Stimulated activated CD4-positive, alpha-beta T cell treated with anti-CD3 and anti-CD28 coated beads, Interleukin-2, amount 100 ng/mL, for 24 hours (primary cell): ENCODE measurements around the gene FGF21.
A peak's percentile ranks its signal among the peaks of the same experiment; 100 is the strongest.
"Not testable (repeated sequence)": the region's sequence is repeated elsewhere in the genome, so short reads cannot be mapped to it uniquely, and the experiment has no call there.

Source experiments
- DNase-seq, 2 donors: peaks; one replicate each; pipeline ENCODE4 v3.0.0-alpha.2; 2020

Gene FGF21

DNA sequence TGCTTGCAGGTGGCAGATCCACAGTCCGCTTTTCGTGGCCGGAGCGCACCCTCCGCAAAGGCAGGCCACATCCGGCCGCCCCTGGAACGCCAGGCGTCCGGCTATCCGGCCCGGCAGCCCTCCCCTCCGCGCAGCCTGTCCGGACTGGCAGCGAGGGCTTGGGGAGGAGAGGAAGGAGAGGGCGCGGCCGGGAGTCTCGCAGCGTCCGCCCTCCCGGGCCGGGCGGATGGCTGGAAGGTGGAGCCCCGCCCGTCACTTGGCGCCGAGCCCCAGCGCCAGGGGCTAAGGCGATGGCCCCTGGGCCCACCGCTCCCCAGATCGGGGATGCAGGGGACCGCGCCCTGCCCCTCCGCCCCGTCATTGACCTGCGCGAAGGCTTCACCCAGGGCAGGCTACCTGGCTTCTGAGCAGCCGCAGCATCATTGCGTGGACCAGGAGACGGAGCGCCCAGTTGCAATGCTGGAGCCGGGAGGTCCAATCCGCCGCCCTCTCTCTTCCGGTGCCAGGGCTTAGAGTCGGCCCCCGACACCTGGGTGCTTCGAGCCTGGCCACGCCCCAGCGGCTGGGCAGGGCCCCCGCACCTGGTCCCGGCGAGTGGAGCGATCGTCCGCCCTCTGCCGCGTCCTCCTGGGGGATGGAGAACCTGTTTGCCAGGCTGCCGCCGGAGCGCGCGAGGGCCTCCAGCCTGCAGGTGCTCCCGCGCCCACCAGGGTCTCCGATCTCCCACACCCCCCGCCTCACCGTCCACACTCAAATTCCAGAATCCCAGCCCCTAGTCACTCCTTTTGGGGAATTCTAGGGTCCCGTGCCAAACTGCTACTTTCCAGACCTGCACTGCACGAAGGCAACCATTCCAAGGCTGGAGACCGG lies 2.6 kb upstream of the FGF21 start, which contains the start of gene FUT1:
FUT1 (minus strand) TSS at position 146 of the 870 bp plus-strand sequence. CDS start 1,360 bp downstream, outside the sequence.
- DNase-seq, result peak in 1 of 2 donors; percentile 45

DNA sequence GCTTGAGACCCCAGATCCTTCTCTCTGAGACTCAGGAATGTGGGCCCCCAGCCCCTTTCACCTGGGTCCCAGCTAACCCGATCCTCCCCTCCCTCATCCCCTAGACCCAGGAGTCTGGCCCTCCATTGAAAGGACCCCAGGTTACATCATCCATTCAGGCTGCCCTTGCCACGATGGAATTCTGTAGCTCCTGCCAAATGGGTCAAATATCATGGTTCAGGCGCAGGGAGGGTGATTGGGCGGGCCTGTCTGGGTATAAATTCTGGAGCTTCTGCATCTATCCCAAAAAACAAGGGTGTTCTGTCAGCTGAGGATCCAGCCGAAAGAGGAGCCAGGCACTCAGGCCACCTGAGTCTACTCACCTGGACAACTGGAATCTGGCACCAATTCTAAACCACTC lies 463 bp downstream of the FGF21 start:
- no peak for DNase-seq

DNA sequence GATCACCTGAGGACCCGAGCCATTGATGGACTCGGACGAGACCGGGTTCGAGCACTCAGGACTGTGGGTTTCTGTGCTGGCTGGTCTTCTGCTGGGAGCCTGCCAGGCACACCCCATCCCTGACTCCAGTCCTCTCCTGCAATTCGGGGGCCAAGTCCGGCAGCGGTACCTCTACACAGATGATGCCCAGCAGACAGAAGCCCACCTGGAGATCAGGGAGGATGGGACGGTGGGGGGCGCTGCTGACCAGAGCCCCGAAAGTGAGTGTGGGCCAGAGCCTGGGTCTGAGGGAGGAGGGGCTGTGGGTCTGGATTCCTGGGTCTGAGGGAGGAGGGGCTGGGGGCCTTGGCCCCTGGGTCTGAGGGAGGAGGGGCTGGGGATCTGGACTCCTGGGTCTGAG lies 888 bp downstream of the FGF21 start:
- no peak for DNase-seq

DNA sequence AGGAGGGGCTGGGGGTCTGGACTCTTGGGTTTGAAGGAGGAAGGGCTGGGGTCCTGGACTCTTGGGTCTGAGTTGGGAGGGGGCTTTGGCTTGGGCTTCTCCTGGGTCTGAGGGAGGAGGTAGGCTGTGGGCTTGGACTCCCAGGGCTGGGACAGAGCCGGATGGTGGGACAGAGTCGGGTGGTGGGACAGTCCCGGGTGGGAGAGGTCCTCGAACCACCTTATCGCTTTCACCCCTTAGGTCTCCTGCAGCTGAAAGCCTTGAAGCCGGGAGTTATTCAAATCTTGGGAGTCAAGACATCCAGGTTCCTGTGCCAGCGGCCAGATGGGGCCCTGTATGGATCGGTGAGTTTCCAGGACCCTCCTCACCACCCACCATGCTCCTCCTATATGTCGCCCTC lies 1.4 kb downstream of the FGF21 start:
- DNase-seq, result no peak

DNA sequence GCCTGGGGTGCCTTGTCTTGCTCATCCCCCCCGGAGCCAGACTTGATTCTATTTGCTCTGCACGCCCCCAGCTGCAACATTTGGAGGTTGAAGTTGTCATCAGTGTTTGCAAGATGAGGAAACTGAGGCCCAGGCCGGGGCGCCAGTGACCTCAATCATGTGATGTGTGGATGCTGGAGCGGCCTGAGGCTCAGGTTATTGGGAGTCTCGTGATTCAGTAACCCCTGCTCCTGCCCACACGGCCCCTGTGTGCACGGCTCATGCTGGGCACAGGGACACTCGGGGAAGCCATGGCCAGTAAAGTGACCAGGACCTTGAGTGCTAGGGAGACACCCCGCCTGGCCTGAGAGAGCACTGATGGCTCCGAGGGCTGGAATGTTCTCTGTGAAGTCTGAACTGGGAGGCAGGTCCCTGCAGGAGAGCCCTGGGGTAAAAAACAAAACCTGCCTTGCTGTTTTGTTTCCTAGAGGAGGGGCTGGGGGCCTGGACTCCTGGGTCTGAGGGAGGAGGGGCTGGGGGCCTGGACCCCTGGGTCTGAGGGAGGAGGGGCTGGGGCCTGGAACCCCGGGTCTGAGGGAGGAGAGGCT lies 1.9 kb downstream of the FGF21 start:
- no peak for DNase-seq

DNA sequence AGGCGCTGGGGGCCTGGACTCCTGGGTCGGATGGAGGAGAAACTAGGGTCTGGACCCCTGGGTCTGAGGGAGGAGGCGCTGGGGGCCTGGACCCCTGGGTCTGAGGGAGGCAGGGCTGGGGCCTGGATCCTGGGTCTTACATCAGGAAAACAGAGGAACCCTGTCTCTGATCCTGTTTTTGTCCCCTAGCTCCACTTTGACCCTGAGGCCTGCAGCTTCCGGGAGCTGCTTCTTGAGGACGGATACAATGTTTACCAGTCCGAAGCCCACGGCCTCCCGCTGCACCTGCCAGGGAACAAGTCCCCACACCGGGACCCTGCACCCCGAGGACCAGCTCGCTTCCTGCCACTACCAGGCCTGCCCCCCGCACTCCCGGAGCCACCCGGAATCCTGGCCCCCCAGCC lies 2.4 kb downstream of the FGF21 start:
- no peak for DNase-seq

DNA sequence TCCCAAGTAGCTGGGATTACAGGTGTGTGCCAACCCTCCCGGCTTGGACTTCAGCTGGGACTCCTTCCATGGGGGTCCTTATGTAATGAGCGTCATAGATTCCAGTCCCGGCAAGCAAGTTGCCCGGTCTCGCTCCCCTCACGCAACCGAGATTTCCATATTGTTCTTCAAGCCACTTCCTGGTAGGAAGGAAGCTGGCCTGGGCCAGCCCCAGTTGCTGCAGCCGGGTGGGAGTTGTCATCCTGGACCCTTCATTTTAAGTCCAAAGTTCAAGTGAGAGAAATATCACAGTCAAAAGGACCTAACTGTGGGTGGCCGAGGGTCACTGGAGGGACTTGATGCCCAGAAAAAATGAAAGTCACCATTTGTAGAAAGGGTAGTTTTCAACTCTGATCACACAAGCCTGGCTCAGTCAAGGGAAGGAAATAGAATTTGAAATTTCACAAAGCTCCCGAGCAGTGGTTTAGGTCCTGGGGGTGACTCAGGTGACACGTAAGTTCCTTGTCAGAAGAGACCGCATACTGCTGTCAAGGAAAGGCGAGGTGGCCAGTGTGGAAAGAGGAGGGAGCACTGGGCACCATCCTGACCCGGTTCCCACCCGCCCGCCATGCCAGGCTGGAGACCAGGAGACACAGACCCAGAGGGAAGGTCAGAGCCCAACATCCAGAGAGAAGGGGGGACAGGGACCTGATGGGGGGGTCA lies 5.3 kb downstream of the FGF21 start:
- no peak for DNase-seq

DNA sequence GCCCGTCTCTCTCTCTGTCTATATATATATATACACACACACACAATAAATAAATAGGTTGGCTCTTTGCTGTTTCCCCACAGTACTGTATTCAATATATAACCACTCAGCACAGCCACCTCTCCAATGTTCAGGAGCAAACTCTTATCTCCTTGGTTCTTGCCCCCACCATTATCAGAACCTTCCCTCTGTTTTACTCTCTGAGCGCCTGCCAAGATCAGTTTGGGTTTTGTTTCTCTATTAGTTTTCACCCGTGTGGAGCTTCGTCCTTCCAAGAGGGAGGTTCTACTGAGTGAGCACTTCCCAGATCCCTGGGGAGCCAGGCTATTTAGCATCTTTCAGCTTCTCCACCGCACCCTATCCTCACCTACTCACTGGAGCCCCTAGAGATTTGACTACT lies 10.5 kb downstream of the FGF21 start:
- DNase-seq, result not testable (repeated sequence)

DNA sequence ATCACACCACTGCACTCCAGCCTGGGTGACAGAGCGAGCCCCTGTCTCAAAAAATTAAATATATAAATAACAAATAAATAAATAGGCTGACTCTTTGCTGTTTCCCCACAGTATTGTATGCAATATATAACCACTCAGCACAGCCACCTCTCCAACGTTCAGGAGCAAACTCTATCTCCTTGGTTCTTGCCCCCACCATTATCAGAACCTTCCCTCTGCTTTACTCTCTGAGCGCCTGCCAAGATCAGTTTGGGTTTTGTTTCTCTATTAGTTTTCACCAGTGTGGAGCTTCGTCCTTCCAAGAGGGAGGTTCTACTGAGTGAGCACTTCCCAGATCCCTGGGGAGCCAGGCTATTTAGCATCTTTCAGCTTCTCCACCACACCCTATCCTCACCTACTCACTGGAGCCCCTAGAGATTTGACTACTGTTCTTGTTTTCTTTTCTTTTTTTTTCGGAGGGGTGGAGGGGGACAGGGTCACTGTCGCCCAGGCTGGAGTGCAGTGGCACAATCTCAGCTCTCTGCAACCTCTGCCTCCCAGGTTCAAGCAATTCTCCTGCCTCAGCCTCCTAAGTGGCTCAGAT lies 12.9 kb downstream of the FGF21 start:
- DNase-seq, result not testable (repeated sequence)

DNA sequence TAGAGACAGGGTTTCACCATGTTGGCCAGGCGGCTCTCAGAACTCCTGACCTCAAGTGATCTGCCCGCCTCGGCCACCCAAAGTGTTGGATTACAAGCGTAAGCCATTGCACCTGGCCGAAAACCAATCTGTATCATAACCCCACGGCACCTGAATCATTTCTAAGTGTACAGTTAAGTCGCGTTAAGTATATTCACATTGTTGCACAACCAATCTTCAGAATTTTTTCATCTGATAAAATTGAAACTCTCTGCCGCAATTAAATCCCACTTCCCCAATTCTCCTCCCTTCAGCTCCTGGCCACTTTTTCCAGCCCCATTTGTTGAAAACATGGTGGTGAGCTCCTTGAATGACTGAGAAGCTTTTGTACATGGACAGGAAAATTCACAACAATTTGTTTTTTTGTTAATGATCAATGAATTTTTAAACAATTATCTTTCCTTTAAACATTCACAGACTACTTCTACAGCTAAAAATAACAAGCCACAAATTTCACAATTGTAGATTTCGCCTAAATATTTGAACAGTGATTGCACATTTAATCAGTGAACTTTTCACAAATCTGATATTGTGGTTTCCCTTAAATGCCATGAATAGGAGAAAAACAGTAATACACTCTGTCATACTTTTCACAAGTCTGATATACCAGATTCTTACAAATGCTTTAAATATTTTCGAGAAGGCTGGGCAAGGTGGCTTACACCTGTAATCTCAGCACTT lies 13.8 kb downstream of the FGF21 start:
- no peak for DNase-seq

DNA sequence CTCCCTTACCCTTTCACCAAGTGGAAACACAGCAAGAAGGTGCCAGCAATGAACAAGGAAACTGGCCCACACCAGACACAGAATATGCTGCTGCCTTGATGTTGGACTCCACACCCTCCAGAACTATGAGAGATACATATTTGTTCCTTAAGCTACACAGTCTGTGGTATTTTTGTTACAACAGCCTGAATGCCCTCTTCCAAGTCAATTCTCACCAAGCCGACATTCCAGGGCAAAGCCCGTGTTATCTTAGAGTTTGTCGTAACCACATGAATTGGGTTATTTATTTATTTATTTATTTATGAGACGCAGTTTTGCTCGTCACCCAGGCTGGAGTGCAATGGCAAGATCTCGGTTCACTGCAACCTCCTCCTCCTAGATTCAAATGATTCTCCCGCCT lies 14.9 kb downstream of the FGF21 start:
- DNase-seq, result no peak

DNA sequence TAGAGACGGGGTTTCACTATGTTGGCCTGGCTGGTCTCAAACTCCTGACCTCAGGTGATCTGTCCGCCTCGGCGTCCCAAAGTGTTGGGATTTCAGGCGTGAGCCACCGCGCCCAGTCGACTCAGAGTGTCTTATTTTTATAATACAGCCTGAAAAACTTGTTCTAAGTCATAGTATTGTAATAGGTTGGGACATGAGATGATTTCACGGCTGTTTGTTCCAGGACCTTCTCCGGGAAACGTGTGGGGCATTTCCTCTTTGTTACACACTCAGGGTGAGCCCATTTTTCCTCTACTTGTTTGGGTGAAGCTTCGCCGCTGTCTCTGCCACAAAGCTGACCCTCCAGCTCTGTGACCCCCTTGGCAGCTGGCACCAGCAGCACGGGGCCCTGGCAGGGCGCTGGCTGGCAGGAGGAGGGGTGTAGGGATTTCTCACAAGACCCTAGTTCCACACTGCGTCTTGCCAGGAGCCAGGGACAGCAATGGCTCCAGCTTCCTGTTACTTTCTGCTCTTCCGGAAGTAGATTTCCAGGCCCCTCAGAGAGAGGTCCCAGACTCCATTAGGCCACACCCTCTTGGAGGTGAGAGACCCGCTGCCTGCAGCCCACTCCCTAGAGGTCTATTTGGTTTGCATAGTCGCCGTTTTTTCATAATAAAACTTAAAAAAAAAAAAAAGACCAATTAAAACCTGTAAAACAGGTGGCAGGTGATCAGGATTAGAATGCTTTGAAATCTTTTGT lies 15.6 kb downstream of the FGF21 start:
- DNase-seq, result no peak

DNA sequence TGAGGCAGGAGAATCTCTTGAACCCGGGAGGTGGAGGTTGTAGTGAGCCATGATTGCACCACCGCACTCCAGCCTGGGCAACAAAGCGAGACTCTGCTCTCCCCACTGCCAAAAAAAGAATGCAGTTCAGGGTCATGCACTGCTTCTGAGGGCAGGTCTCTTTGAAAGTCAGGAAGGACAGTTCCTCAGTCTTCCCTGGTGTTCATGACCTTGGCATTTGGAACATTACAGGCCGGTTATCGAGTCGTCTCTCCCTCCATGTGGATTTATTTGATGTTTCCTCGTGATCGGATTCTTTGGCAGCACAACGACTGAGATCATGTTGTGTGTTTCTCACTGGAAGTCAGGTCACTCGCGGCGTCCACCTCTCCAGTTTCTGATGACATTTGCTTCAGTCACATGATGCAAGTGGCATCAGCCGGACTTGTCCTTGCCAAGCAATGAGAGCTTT lies 17.2 kb downstream of the FGF21 start:
- DNase-seq, result no peak

DNA sequence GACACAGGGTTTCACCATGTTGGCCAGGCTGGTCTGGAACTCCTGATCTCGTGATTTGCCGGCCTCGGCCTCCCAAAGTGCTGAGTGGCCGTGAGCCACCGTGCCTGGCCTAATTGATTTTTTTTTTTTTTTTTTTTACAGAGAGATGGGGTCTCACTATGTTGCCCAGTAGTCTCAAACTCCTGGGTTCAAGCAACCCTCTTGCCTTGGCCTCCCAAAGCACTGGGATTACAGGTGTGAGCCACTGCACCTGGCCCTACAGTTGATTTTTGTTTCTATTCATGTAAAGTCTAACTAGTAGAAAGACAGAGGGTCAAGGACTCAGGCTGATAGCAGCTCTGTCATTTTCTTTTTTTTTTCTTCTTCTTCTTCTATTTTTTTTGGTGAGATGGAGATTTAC lies 21.8 kb downstream of the FGF21 start:
- no peak for DNase-seq

DNA sequence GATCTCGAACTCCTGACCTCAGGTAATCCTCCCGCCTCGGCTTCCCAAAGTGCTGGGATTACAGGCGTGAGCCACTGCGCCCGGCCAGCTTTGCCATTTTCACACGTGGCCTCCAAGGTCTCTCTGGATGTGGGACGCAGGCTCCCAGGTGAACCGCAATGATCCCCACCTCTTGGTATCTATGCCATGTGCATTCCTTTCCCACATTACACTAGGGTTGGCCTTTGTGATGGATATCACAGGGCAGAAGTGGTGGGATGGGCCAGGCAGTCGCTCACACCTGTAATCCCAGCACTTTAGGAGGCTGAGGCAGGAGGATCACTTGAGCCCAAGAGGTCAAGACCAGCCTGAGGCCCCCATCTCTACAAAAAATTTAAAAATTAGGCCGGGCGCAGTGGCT lies 22.4 kb downstream of the FGF21 start:
- no peak for DNase-seq

DNA sequence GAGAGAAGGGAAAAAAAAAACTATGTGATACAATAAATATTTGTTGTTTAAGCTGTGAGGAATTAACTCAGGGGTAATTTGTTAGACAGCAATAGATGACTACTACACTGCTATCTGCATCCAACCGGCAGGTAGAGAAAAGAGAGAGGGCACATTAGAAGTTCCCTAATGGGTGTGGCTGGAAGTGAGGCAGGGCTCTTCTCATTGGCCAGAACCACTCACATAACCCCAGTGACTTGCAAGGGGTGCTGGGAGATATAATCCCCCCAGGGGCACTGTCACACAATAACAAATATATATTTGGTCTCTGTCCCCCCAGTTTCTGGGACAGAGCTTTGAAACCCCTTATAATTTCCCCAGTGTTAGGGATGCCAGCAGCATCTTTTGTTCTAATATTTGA lies 24.3 kb downstream of the FGF21 start:
- no peak for DNase-seq

DNA sequence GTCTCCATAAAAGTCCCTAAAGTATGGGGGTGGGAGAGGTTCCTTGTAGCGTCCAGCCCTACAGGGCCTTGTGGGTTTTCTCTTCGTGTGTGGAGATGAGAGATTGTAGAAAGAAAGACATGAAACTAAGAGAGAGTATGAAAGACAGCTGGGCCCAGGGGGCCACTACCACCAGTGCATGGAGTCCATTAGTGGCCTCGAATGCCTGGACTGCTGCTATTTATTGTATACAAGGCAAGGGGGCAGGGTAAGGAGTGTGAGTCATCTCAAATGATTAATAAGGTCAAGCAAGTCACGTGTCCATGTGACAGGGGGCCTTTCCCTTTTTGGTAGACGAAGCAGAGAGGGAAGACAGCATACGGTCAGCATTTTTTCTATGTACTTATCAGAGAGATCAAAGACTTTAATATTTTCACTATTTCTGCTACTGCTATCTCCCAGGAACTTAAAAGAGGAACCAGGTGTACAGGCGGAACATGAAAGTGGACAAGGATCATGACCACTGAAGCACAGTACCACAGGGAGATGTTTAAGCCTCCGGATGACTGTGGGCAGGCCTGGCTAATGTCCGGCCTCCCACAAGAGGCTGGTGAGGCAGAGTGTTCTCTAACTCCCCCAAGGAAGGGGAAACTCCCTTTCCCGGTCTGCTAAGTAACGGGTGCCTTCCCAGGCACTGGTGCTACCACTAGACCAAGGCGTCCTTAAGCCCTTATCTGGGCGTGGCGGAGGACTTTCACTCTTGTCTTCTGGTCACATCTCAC lies 25.5 kb downstream of the FGF21 start:
- DNase-seq, result no peak

DNA sequence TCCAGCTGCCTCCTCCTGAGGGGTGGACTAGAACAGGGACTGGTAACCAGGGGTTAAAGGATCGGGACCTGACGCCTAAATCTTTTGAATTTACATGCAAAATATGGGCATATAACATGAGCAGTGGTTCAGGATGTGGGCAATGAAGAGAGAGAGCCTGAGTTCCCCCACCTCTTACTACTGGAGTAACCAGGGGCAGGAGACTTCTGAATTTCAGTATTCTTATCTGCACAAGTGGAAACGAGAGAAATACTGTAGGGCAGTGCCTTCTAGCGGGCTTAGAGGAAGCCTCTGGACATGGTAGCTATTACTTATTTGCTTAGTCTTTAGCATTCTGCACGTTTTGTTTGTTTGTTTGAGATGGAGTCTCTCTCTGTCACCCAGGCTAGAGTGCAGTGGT lies 29.2 kb downstream of the FGF21 start:
- no peak for DNase-seq

DNA sequence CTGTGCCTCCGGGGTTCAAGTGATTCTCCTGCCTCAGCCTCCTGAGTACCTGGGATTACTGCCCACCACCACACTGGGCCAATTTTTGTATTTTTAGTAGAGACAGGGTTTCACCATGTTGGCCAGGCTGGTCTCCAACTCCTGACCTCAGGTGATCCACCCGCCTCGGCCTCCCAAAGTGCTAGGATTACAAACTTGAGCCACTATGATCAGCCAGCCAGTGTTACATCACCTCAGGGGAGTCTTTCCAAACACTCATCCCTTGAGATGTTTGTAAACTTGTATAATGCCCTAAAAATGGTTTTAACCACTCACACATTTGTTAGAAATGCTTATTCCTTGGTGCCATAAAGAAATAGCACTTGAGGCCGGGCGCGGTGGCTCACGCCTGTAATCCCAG lies 31.1 kb downstream of the FGF21 start:
- not testable (repeated sequence) for DNase-seq

DNA sequence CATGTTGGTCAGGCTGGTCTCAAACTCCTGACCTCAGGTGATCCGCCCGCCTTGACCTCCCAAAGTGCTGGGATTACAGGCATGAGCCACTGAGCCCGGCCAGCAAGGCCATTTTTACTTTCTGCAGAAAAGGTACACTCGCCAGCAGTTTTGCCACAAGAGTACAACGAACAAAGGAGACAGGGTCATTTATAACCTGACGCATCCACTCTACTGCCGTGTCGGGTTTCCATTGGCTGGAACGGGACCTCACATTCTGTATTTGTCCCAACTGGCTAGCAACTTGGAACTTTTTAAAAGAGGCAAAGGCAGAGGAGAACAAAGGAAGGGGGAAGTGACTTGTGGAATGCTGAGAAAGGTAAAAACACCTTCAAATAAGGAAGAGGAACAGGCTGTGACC lies 32.0 kb downstream of the FGF21 start:
- not testable (repeated sequence) for DNase-seq

DNA sequence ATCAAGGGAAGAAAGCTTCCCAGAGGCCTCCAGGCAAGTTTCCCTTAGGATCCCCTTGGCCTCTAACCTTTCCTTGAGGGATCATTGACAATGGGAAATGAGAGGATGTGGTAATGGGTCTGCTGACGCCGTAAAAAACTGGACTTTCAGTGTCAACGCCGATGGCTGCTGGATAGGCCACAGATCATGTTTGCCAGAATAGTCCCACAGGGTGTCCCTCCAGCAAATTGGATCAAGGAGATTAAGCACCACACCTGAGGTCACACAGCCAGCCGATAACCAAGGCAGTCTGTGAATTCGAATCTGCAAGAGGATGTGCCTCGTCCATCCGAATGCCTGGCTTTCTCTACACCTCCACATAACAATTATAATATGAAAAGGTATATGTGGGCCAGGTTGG lies 37.9 kb downstream of the FGF21 start:
- no peak for DNase-seq
